ENCODE results near the gene XRCC4.
"Not testable (repeated sequence)": the region's sequence is repeated elsewhere in the genome, so short reads cannot be mapped to it uniquely, and the experiment has no call there.

XRCC4 gene

GRCh38 chr5:83354958-83355357 lies 277.6 kb downstream of the XRCC4 start:
- DNase-seq, result no peak

- DNase-seq, result not testable (repeated sequence)
Measured at GRCh38 chr5:83355482-83356014, 278.2 kb downstream of the XRCC4 start.

GRCh38 chr5:83357621-83358231 lies 280.4 kb downstream of the XRCC4 start:
- DNase-seq, result no peak

GRCh38 chr5:83360573-83360972 lies 283.2 kb downstream of the XRCC4 start:
- DNase-seq, result no peak

GRCh38 chr5:83362526-83362925 lies 285.2 kb downstream of the XRCC4 start:
- DNase-seq, result no peak

GRCh38 chr5:83363111-83363885 lies 286.0 kb downstream of the XRCC4 start:
- peak in 3 of 4 experiments; percentile 13 to 51 (median 45) for DNase-seq

- no peak for DNase-seq
Measured at GRCh38 chr5:83363886-83364275, 286.5 kb downstream of the XRCC4 start.

- DNase-seq, result peak in 3 of 4 experiments; percentile 23 to 62 (median 56)
Measured at GRCh38 chr5:83364312-83365299, 287.3 kb downstream of the XRCC4 start.

- peak; percentile 81 to 94 (median 86) for DNase-seq
Measured at GRCh38 chr5:83368319-83368718, 291.0 kb downstream of the XRCC4 start.

GRCh38 chr5:83368835-83369234 lies 291.5 kb downstream of the XRCC4 start:
- peak; percentile 33 to 91 (median 66) for DNase-seq

GRCh38 chr5:83370957-83371356 lies 293.6 kb downstream of the XRCC4 start:
- DNase-seq, result no peak

GRCh38 chr5:83371726-83372125 lies 294.4 kb downstream of the XRCC4 start:
- DNase-seq, result no peak

- peak; percentile 53 to 73 (median 66) for DNase-seq
Measured at GRCh38 chr5:83374547-83374946, 297.2 kb downstream of the XRCC4 start.

GRCh38 chr5:83375049-83375745 lies 297.9 kb downstream of the XRCC4 start:
- no peak for DNase-seq

- no peak for DNase-seq
Measured at GRCh38 chr5:83376461-83376860, 299.1 kb downstream of the XRCC4 start.

- peak in 3 of 4 experiments; percentile 36 to 76 (median 64) for DNase-seq
Measured at GRCh38 chr5:83377131-83377865, 300.0 kb downstream of the XRCC4 start.

- peak in 3 of 4 experiments; percentile 8 to 49 (median 42) for DNase-seq
Measured at GRCh38 chr5:83378624-83379289, 301.4 kb downstream of the XRCC4 start.

- no peak for DNase-seq
Measured at GRCh38 chr5:83385812-83386211, 308.5 kb downstream of the XRCC4 start.

GRCh38 chr5:83387041-83387440 lies 309.7 kb downstream of the XRCC4 start:
- peak in 2 of 4 experiments; percentile 21 to 24 for DNase-seq

GRCh38 chr5:83388608-83389007 lies 311.3 kb downstream of the XRCC4 start:
- no peak for DNase-seq
